Progenitor cell of endocrine pancreas (in vitro differentiated cells): ENCODE measurements around the gene TCAF1. TPM values are rescaled to one million over a fixed set of nuclear protein-coding genes. Genes with fewer than 3 reads are reported as not detected.
A peak's percentile ranks its signal among the peaks of the same experiment; 100 is the strongest.

Source experiments
- DNase-seq: peaks from one replicate; pipeline ENCODE4 v3.0.0; 2021; ENCODE audit warnings: low spot score; ENCODE audit not compliant: unreplicated experiment
- H3K27ac Mint-ChIP-seq: 2 replicates; pipeline ENCODE4 v1.8.0; 2021; ENCODE audit warnings: mild to moderate bottlenecking, moderate library complexity, mixed read lengths
- H3K27me3 Mint-ChIP-seq: 2 replicates; pipeline ENCODE4 v1.8.0; 2021; ENCODE audit warnings: mixed read lengths
- H3K36me3 Mint-ChIP-seq: 2 replicates; pipeline ENCODE4 v1.8.0; 2022; ENCODE audit warnings: mixed read lengths; ENCODE audit not compliant: insufficient read depth
- H3K4me1 Mint-ChIP-seq: 2 replicates; pipeline ENCODE4 v1.8.0; 2021; ENCODE audit warnings: low read depth, mixed read lengths
- H3K4me3 Mint-ChIP-seq: 2 replicates; pipeline ENCODE4 v1.8.0; 2021; ENCODE audit warnings: low read depth, mild to moderate bottlenecking, moderate library complexity, mixed read lengths
- H3K9me3 Mint-ChIP-seq: 2 replicates; pipeline ENCODE4 v1.8.0; 2021; ENCODE audit warnings: low read depth, mixed read lengths
- CTCF ChIP-seq: fragments of 200-600 bp; sonication (generic); IDR thresholded peaks from one replicate; pipeline ENCODE4 v1.5.0; 2021; ENCODE audit warnings: antibody characterized with exemption, mild to moderate bottlenecking; ENCODE audit not compliant: unreplicated experiment
- total RNA-seq: library from RNA; stranded (reverse); gene quantifications from 2 replicates; pipeline ENCODE4 v1.2.1, GENCODE V29; 2021

The TCAF1 gene
- total RNA-seq, 1 donor from 2014 or later = 112 TPM

DNA sequence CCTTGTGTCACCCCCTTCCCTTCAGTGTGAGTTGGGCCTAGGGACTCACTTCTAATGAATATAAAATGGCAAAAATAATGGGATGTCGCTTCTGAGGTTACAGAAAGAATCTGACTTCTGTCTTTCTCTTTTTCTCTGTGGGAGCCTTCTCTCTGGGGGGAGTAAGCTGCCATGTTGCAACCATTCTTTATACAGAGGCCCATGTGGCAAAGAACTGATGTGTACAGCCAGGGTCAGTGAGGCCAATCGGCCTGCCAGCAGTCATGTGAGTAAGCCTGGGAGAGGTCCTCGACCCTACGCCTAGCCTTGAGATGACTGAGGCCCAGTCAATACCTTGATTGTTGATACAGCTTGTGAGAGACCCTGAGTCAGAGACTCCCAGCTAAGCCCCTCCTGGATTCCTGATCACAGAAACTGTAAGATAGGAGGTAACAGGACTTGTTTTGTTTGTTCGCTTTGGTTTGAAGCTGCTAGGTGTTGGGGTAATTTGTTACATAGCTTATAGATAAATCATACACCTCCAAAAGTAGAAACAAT is 1.7 kb downstream of the TCAF1 start:
- DNase-seq = no peak
- Mint-ChIP-seq H3K27ac (peak overlapping the region; percentile 99), H3K4me1 (peaks cover 28% of the 10 kb centered on the region), H3K36me3 (no peaks in the 10 kb centered on the region), H3K4me3 (peak overlapping the region; percentile 95), H3K9me3 (no peaks in the 10 kb centered on the region), H3K27me3 (no peaks in the 10 kb centered on the region)
- no peak for TF ChIP-seq CTCF

GRCh38 chr7:143898810-143899209 is 3.2 kb downstream of the TCAF1 start:
- Mint-ChIP-seq H3K27me3 (no peaks in the 10 kb centered on the region), H3K4me1 (peaks cover 20% of the 10 kb centered on the region), H3K9me3 (no peaks in the 10 kb centered on the region), H3K36me3 (peaks cover 2% of the 10 kb centered on the region), H3K4me3 (no peak overlapping the region), H3K27ac (no peak overlapping the region)
- TF ChIP-seq CTCF = no peak
- DNase-seq = no peak

GRCh38 chr7:143896667-143897066 is 5.3 kb downstream of the TCAF1 start:
- Mint-ChIP-seq H3K36me3 (peaks cover 4% of the 10 kb centered on the region), H3K4me3 (no peak overlapping the region), H3K9me3 (peaks cover under 1% of the 10 kb centered on the region), H3K4me1 (peaks cover 19% of the 10 kb centered on the region), H3K27ac (no peak overlapping the region), H3K27me3 (no peaks in the 10 kb centered on the region)
- TF ChIP-seq CTCF = no peak
- no peak for DNase-seq

- no peak overlapping the region for H3K4me3 Mint-ChIP-seq
- H3K27me3 Mint-ChIP-seq = no peaks in the 10 kb centered on the region
- peaks cover 4% of the 10 kb centered on the region for H3K4me1 Mint-ChIP-seq
- H3K36me3 Mint-ChIP-seq = peaks cover 27% of the 10 kb centered on the region
- TF ChIP-seq CTCF = peak; percentile 34
- peaks cover 17% of the 10 kb centered on the region for H3K9me3 Mint-ChIP-seq
- no peak for DNase-seq
- peak overlapping the region; percentile 56 for H3K27ac Mint-ChIP-seq
These were observed 9.3 kb downstream of the TCAF1 start for GRCh38 chr7:143892527-143893300.

DNA sequence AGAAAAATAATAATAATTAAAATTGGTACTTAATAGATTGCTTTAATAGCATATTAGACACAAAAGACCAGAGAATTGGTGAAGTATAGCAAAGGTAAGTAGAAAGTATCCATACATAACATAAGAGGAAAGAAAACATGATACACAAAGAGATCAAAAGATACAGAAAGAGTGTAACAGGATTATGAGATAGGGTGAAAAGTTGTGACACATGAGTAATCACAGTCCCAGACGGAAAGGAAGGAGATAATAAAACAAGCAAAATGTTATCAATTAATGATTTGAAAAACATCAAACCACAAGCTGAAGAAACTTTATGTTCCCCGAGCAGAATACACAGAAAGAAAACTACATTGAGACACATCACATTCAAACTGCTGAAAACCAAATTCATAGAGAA is 10.5 kb downstream of the TCAF1 start:
- H3K9me3 Mint-ChIP-seq = peaks cover 17% of the 10 kb centered on the region
- no peak for TF ChIP-seq CTCF
- no peaks in the 10 kb centered on the region for H3K27me3 Mint-ChIP-seq
- H3K4me3 Mint-ChIP-seq = no peak overlapping the region
- H3K27ac Mint-ChIP-seq = no peak overlapping the region
- H3K4me1 Mint-ChIP-seq = peaks cover 4% of the 10 kb centered on the region
- DNase-seq = no peak
- H3K36me3 Mint-ChIP-seq = peaks cover 27% of the 10 kb centered on the region
